NCI-H1105 (cell line): Measurements from ENCODE around the gene ANKS1B.

Experiments
- DNase-seq: peaks from one replicate; lab custom pipeline; 2025; lab: John Stamatoyannopoulos, UW

The ANKS1B gene

GRCh38 chr12:98945864-98946263 lies 1038.9 kb downstream of the ANKS1B start:
- no peak for DNase-seq

- DNase-seq = no peak
These were observed 1044.8 kb downstream of the ANKS1B start for GRCh38 chr12:98939926-98940325.

DNA sequence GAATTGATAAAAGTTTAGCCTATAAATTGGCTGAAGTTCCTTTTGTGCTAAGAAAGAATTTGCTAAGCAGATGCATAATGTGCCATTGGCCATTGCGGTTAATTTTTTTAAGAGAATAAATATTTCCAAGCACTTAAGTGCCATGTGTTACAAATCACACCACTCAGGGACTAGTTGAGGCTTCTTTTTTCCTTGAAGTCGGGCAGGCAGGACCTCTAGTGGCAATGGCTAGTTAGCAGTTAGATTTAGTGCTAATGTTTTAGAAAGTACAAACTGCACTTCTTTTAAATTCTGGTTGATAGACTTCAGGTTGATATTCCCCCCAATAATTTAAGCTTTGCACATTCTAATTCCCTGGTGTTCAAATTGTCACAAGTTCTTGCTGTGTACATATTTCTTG lies 1045.4 kb downstream of the ANKS1B start:
- DNase-seq = no peak

- no peak for DNase-seq
These were observed 1048.9 kb downstream of the ANKS1B start for GRCh38 chr12:98935847-98936246.

DNA sequence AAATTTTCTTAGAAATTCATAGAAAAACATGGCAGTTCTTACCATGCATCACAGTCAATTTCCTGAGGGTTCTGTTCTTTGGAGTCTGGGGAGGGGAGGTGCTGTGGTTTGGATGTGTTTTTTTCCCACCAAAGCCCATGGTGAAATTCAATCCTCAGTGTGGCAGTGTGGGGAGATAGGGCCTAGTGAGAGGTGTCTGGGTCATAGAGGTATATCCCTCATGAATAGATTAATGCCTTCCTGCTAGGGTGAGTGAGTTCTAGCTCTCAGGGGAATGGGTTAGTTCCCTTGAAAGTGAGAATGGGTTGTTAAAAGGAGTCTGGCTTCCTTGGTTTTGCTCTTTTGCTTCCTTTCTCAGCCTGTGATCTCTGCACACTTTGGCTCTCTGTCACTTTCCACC lies 1061.9 kb downstream of the ANKS1B start:
- no peak for DNase-seq

DNA sequence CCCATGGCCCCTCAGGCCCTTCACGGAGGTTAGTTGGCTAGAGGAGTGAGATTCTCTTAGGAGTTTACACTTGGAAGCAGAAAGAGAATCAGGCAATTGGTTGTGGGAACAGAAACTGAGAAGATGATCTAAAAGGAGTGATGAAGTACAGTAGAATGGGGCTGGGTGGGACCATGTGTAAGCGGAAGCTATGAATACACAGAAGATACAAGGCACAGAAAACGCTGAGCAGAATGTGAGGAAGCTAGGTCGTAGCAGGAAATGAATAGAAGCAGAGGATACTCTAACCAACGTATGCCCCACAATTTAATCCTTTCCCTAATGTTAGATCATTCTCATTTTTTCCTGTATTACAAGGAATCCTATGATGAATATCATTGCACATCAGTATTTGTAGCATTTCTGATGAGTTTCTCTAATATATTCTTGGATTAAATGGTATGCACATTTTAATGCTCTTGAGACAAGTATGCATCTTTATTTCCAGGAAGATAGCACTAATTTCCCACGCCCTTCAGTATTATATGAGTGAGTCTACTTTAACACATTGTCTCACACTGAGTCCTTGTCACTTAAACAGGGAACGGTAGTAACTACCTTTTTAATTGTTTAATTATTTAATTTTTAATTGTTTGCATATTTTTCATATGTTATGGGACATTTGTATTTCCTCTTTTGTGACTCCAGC lies 1066.4 kb downstream of the ANKS1B start:
- DNase-seq = no peak

DNA sequence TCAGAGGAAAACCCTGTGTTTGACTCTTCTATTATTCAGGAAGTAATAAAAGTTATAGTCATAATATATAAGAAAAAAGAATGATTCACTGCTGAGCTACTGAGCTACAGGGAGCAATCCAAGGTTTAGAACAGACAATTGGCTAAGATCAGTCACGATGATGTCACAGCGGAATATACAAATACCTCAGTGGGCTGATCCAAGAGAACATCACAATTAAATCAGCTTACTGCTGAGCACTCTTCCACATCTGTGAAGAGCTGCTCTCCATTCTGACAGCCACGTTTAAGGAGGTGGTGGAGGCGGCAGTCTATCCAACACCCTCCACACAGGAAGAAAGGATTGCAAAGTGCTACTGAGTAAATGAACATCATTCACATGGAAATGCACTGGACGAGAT lies 1068.6 kb downstream of the ANKS1B start:
- no peak for DNase-seq

- DNase-seq = no peak
These were observed 1072.2 kb downstream of the ANKS1B start for GRCh38 chr12:98912401-98912974.

DNA sequence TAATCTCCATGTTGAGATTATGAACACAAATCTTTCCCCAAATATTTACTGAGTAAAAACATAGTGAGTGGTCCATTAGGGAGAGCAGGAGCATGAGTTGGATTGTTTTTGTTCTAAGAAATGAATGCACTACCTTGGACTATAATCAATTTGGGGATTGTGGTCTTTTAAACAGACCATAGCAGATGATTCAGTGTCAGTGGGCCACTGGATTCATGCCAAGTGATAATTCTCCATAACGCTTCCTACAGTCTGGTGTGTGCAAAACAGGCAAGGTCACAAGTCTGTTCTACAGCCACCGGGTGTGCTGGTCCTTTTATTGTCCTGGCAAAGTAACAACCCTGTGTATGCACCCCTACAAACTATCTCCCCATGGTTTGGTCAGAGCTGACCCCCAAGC lies 1073.3 kb downstream of the ANKS1B start:
- no peak for DNase-seq

DNA sequence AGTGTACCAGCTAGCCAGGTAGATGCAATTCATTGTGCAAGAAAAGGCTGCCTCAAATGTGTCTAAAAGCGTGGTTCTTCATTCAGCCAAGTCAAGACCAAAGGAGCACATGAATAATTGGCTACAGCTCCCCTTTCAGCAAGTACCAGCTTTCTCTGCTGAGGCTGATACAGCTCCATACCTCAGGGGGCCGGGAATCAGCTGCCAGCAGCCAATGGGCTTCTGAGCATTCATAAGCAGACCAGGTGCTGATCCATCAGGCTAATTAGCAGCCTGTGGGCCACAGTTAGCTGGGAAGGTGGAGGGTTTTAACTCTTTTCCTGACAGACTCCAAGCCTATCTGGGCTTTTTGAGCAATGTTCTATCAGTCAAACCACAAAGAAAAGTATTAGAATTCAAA lies 1075.0 kb downstream of the ANKS1B start:
- DNase-seq = peak; percentile 16

- no peak for DNase-seq
These were observed 1075.9 kb downstream of the ANKS1B start for GRCh38 chr12:98908866-98909265.

DNA sequence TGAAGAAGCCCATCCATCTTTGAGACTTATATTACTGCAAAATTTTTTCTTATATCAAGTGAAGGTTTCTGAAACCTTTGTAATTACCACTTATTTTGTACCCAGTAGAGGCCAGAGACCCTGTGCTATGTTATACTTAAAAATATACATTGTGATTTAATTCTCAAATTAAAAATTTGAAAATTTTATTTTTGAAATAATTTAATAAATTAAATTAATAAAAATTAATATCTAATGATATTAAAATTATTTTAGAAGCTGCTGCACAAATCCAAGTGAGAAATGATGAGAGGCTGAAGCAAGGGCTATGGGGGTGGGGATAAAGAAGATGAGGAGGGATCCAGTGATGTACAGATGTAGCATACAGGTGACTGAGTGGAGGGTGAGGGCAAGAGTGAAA lies 1080.9 kb downstream of the ANKS1B start:
- no peak for DNase-seq

GRCh38 chr12:98901189-98901588 lies 1083.5 kb downstream of the ANKS1B start:
- no peak for DNase-seq

DNA sequence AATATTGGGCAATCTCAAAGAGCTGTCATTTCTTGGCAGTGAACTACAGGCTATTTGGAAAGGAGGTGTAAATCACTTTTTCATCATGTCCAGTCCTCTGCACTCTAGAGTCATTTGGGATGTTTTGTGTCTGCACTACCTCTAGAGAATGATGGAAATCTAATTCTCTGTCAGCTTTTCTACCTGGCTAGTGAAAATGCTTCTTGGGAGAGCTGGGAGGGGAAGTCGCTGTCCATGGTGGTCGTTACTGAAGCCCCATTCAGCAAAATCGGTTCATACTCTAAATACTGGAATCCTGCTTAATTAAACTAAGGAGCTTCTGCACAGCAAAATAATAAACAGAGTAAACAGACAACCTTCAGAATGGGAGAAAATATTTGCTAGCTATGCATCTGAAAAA lies 1087.8 kb downstream of the ANKS1B start:
- no peak for DNase-seq

GRCh38 chr12:98895086-98895651 lies 1089.6 kb downstream of the ANKS1B start:
- peak; percentile 64 for DNase-seq

- DNase-seq = peak; percentile 55
These were observed 1090.2 kb downstream of the ANKS1B start for GRCh38 chr12:98894412-98895085.

DNA sequence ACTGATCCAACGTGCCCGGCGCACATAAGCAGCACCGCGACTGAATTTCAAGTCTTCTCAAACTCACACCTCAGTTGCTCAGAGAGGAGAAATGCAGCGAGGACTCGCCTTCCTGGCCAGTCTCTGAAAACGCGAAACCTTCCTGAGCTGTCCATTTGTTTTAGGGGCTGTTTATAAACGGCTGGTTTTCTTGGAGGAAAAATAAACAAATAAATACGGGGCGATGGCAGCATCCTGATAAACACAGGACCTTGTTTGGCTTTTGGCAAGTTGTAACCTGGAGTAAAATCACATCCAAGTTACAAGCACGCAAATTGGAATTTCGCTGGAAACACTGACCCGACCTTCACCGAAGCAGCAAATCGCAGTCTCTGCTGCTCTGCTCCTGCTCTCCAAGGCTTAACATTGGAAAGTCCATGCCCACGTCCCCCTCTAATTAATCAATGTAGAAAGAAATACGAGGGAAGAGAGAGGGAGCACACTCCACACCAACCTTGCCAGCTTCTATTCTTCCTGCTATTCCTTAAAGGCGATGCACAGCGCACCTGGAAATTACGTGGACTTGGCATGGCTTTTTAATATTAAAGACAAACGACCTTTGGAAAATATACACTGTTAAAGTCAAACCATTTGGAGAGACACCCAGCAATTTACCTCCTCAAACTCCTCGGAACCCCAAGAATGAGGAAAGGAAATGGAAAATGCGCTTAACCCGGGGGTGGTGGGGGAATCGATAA lies 1090.9 kb downstream of the ANKS1B start:
- peak; percentile 17 for DNase-seq

GRCh38 chr12:98893126-98893674 lies 1091.5 kb downstream of the ANKS1B start:
- DNase-seq = peak; percentile 53

DNA sequence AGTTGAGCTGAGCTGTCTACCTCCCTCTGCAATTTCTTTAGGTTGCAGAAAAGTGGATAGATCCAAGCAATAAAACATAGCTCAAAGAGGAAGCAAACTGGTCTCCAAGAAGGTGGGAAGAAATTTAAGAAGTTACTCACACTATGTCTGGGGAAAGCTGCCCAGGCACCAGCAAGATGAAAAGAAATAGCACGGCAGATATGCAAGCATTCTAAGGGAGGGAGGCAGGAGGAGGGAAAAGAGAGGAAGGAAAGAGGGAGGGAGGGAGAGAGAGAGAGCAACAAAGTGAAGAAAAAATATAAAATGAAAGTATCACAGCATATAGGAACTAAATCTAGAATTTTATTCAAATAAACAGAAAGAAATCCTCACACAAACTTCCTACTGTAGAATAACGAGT lies 1099.0 kb downstream of the ANKS1B start:
- no peak for DNase-seq

DNA sequence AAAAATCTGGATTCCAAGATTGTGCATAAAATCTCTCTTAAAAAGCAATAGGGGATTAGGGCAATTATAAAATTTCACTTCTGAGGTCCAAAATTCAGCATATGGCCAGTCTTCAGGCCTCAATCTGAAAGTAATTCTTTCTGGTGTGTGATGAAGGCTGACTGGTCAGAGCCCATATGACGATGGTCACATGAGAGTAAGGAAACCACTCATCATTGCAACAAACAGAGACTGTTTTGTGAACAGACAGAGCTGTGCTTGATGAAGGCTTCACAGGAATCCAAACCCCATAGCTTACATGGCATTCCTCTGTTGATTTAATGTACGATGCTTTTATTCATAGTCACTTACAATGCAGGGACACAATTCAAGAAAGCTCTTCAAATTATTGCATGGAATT lies 1101.5 kb downstream of the ANKS1B start:
- DNase-seq = no peak

DNA sequence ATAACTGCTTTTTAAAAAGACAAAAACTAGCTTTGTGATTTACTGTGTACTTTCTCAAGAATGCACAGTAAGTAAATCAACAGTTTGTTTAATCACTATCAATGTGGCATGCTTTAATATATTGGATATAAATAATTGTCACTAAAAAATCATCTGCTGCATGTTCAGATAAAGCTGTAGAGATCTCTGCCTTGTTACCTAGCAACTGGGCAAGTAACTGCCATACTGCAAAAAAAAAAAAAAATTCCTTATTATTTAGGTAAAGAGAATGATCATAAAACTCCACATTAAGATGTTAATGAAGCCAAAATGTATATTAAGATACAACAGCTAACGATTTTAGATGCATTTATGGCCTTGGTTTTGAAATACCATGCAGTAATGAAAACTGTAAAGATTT lies 1102.2 kb downstream of the ANKS1B start:
- DNase-seq = no peak

GRCh38 chr12:98873776-98874175 lies 1111.0 kb downstream of the ANKS1B start:
- DNase-seq = no peak
